GM12872 (cell line): Measurements from ENCODE around the gene TDRD12.

Experiments used
- CTCF ChIP-seq: IDR thresholded peaks from 3 replicates; pipeline ENCODE4 v1.5.1; 2011; ENCODE audit warnings: low read depth, mild to moderate bottlenecking, low read length, moderate library complexity; ENCODE audit not compliant: insufficient read depth

The TDRD12 gene

GRCh38 chr19:32873247-32873959 lies 153.8 kb downstream of the TDRD12 start:
- no peak for TF ChIP-seq CTCF

- no peak for TF ChIP-seq CTCF
These were observed 155.0 kb downstream of the TDRD12 start for GRCh38 chr19:32874605-32875004.

GRCh38 chr19:32875428-32875827 lies 155.9 kb downstream of the TDRD12 start:
- TF ChIP-seq CTCF, result no peak

- no peak for TF ChIP-seq CTCF
These were observed 156.8 kb downstream of the TDRD12 start for GRCh38 chr19:32876236-32876918.

- no peak for TF ChIP-seq CTCF
These were observed 157.3 kb downstream of the TDRD12 start for GRCh38 chr19:32876919-32877285.
